Activated CD4-positive, alpha-beta T cell treated with anti-CD3 and anti-CD28 coated beads, Interleukin-2, amount 50 U/mL, for 1 hour (primary cell): ENCODE results near the gene CYFIP2.

Source experiments
- DNase-seq: peaks from one replicate; pipeline ENCODE4 v3.0.0-alpha.2; 2020

The CYFIP2 gene

DNA sequence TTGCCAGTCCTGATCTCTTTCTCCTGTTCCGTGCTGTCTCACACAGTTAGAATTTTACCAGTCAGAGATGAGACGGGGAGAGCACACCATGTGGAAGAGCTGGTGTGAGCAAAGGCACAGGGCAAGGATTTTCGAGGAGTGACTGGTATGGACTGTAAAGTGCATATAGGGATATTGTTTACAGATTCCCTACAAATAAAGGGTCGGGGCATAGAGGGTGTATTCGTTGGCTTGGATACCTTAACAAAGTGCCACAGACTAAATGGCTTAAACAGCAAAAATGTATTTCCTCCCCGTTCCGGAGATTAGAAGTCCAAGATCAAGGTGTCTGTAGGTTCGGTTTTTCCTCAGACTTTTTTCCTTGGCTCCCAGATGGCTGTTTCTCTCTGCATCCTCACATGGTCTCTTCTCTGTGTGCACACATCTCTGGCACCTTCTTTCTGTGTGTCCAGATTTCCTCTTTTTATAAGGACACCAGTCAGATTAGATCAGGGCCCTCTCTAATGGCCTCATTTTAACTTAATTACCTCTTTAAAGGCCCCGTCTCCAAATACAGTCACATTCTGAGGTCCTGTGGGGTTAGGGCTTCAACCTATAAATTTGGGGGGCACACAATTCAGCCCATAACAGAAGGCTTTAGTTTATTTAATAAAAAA is 23.4 kb downstream of the CYFIP2 start:
- DNase-seq, result no peak

DNA sequence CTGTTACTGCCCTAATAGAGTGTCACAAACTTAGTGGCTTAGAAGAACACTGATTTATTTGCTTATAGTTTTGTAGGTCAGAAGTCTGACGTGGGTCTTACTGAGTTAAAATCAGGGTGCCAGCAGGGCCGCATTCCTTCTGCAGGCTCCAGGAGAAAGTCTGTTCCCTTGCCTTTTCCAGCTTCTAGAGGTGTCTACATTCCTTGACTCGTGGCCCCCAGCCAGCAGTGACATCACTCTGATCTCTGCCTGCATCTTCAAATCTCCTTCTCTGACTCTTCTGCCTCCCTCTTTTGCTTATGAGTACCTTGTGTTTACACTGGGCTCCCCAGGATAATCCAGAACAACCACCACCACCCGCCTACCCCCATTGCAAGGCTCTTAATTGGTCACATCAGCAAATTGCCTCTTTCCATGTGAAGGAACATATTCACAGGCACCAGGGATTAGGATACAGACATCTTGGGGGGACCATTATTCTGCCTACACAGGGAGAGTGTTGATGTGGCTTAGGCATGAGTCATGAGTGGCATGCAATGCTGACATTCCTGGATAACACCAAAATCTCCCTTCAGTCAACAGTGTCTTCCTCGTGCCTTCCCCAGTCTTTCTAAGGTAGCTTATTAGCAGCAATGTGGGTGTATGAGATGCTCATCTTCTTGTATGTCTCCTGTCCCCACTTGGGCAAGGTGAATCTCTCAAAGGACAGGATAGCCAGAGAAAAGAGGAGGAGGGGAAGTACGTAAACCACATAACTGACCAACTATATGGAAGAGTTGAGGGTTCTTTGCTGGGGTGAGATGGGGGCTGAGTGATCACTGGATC is 24.4 kb downstream of the CYFIP2 start:
- DNase-seq, result no peak

DNA sequence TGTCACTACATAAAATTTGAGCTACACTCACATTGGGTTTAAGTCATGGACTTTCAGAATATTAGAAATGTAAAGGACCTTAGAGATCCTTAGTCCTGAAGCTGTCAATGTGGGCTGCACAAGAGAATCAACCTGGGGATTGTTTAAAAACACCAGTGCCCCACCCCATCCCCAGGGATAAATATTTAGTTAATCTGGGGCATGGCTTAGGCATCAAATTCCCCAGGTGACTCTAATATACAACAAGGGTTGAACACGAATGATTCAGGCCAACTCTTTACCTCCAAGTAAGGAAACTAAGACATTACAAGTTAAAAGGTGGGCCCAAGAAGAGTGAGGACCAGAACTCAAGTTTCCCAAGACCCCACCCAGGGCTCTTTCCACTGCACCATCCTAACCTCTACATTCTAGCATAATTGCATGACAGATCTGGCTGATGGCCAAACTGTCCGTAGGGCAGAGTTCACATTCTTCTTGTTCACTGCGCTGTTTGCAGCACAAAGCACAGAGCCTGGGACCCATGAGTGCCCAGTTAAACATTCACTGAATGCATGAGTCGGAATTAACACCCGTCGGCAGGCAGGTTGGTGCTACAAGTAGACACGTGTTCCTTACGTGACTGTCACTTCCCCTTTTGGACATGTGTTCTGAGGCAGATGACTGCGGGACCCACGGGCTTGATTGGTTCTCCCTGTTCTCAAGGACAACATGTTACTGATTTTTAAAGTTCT is 25.2 kb downstream of the CYFIP2 start:
- DNase-seq, result no peak

DNA sequence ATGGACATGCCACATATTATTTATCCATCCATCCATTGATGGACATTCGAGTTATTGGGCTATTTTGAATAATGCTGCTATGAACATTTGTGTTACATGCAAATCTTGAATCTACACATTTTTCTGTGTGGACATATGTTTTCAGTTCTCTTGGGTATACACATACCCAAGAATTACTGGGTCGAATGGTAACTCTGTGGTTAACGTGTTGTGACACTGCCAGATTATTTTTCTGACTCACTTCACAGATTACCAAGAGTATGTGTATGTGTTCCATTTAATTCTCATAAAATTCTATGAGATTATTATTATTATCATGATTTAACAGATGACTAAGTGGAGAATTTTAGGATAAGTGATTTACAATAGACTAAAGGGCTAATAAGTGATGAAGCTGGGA is 26.7 kb downstream of the CYFIP2 start:
- DNase-seq, result no peak

DNA sequence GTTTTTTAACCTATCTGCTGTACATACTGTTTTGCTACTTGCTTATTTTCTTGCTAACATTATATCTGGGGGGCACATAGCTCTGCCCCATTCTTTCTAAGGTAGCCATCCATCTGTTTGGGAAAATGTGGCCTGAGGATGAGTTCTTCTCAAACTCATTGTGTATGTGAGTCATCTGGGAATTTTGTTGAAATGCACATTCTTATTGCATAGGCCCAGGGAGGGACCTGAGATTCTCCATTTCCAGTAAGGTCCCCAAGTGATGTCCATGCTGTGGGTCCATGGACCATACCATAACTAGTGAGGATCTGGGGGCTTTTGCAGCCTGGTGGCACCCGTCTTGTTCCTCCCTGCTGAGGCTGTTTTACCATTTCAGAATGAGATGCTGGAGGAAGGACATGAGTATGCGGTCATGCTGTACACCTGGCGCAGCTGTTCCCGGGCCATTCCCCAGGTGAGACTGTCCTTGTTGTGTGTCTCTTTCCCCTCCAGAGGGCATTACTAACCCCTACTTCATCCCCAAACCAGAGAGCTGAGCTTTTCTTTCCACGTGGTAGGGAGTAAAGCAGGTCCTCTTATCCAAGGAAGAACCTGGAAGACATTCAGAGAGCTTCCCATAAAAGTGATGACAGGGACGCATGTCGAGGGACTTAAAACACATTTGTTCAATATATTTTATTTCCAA is 28.6 kb downstream of the CYFIP2 start:
- no peak for DNase-seq

DNA sequence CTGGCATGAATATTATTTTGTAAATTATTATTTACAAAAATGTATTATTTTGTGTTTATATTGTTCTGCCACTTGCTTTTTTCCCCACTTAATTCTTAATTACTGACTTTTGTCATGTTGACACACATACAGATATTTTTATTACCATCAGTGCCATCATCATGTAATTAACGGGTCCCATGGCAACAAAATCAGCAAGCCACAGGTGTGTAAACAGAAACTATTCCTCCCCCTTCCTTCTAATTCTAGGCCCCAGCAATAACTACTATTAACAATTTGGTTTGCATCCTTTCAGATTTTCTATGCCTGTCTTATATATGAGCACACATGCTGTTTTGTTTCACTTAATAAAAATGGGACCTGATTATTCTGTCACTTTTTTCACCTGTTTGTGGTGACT is 29.3 kb downstream of the CYFIP2 start:
- DNase-seq, result no peak

DNA sequence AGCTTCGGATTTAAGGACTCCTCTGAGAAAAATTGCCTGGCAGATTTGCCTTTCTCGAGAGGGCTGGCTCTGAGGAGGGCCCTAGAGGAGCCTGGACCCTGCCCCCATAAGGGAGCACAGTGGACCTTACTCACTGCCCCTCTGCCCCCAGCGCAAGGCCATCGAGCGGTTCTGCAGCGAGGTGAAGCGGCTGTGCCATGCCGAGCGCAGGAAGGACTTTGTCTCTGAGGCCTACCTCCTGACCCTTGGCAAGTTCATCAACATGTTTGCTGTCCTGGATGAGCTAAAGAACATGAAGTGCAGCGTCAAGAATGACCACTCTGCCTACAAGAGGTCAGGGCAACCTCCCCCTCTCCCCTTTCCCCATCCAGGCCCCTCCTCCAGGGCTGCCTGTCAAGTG is 34.6 kb downstream of the CYFIP2 start:
- DNase-seq, result no peak

DNA sequence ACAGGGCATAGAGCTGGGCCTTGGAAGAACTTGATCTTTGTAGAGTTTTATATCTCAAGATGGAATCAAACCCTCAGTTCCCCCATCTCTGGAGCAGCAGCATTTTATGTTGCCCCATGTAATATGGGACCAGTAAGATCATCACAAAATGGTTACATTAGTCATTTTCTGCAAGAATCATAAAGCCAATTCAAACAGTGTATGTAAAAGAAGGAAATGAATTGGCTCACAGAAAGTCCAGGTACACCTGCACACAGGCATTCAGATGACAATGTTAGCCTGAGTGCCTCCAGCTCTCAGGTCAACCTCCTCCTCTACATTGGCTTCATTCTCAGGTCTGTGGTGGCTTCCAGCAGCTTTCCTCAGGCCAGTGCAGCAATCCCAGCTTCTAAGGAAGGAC is 35.1 kb downstream of the CYFIP2 start:
- DNase-seq, result no peak

DNA sequence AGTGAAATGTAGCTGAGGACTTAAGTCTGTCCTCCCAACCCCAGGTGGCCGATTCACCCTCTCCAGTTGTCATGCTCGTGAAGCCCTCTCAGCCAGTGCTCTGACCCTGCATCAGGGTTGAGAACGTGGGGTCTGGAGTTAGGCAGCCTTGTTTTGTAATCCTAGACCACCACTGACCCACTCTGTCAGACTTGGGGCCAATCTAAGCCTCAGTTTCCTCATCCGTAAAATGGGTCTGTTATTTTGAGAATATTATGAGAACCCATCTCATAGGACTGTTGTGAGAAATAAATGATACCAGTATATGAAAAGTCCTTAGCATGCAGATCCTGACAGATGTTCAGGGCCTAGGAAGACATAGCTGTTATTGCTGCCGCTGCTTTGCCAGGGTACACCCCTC is 37.1 kb downstream of the CYFIP2 start:
- no peak for DNase-seq

DNA sequence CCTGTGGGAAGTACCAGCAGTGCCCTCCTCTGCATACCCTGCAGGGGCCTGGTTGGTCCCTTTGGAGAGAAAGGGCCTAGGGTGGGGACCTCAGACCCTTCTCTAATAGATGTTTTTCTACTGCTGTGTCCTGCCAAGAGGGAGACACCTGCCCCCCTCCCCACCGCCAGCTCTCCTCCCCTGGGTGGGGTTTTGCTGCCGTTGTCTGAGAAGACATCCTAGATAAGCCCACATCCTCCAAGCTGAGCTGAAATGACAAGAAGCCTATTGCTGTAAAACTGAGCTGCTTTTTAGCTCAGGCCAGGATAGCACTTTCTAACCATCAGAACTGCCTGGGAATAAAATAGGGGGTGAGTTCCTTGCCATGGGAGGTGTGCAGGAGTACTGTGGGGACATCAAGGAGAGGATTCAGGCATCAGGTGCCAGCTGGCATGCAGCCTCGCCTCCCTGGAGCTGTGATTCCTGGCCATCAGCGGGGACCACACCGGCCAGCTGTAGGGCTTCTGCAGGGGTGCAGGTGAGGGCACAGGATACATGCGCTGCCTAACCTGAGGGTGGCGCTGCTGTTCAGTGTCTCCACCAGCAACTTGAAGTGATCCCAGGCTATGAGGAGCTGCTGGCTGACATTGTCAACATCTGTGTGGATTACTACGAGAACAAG is 37.9 kb downstream of the CYFIP2 start:
- peak; percentile 65 for DNase-seq

DNA sequence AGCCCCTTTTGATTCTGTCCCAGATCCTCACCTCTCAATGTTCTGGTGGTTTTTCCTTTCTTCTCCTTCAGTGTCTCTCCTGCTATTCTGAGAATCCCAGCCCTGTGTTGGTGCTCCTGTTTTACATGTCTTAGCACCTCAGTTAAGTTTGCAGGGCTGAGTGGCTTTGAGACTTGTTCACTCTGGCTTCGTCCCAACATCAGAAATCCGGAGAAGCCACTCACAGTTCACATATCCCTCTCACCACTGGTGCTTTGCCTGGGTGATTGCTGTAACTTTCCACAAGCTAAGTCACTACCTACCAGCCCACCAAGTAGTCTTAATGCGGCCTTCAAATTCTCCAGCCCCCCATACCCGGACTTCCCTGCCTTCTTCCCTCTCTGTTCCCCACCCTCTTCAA is 40.2 kb downstream of the CYFIP2 start:
- no peak for DNase-seq

DNA sequence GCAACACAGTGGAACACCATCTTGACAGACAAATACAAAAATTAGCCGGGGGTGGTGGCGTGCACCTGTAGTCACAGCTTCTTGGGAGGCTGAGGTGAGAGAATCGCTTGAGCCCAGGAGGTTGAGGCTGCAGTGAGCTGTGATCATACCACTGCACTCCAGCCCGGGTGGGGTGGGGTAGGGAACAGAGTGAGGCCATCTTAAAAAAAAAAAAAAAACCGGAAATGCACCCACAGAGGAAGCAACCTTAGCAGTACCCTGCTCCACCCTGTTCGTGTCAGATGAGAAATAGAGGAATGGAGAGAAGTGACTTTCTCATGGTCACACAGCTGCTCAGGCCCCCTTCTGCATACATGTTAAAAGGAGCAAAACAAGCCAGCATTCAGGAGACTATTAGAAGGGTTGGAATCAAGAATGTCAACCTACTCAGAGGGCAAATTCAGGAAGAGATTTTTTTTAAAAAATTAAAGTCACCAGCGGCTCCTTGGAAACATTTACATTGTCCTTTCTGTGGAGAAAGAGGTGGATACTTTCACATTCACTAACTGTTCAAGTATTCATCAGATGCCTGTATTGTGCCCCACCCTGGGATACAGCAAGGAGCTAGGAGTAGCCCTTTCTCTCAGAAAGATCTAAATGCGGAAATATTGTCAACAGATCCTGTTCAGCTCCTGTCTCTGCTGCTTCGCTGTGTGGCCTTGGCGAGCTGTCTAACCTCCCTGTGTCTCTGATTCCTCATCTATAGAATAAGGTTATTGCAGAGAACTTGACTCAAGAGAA is 41.0 kb downstream of the CYFIP2 start:
- DNase-seq, result peak; percentile 45

DNA sequence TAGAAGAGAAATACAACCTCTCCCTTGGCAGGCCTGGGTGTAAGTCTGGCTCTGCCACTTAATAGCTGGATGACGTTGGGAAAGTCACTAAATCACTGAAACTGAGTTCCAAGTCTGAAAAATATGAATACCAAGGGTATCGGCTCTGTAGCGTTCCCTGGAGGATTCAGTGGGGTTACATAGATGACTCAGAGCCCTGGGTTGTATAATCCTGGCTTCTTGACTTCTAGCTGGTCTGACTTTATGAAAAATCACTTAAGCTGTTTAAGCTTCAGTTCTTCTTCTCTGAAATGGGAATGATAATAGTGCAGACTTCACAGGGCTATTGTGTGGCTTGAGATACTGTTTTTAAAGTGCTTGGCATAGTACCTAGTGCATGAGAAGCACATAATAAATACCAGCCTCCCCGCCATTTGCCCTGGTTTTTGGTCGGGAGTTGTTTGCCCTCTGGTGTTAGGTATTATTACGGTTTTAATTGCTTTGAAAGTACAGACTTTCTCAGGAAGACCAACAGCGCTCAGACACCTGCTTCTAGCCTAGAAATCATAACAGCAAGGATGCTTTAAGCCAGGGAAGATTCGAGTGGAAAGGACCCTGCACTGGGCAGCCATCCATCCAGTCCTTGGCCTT is 43.0 kb downstream of the CYFIP2 start:
- peak; percentile 45 for DNase-seq

DNA sequence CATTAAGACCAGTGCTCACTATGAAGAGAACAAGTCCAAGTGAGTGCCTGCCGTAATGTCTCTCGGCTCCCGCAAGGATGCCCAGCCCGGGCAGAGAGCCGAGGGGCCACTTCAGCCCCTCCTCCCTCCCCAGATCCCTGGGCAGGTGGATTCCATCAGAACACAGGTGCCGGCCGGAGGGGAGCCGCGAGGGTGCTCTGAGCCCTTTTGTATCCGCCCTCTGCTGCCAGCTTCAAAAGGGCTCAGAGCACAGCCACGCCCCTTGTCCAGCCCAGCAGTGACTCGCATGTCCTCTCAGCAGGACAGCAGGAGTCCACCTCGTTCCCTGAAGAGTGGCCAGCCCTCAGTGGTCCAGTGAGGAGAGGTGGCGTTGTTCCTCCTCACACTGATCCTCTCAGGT is 43.9 kb downstream of the CYFIP2 start:
- DNase-seq, result no peak

DNA sequence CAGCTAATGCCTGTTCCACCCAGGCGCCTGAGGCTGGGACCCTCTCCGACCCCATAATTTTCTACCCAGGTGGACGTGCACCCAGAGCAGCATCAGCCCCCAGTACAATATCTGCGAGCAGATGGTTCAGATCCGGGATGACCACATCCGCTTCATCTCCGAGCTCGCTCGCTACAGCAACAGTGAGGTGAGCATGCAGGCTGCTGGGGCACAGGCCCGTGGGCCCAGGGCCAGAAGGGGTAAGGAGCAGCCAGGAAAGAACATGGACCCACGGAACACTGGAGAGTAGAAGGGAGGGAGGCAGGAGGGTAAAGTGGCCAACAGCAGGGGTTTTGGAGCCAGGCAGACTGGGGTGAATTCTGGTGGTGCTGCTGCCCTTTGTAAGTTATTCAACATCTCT is 45.7 kb downstream of the CYFIP2 start:
- DNase-seq, result no peak

DNA sequence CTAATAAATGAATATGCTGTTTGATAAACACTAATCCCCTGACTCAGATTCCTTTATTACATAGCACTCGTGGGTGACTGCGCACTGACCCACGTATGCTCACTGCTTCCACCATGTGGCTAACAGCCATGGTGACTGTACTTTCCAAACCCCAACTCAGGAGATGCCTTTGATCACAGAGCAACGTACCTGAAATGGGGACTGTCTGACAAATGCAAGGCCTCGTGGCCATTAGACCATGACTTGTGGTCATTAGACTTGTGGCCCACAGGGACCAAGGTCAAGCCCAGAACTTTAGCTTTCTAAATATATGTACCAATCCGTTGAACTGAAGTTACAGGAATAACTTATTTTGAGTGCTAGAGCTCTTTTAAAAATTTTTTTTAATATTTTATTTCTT is 46.6 kb downstream of the CYFIP2 start:
- peak; percentile 62 for DNase-seq

DNA sequence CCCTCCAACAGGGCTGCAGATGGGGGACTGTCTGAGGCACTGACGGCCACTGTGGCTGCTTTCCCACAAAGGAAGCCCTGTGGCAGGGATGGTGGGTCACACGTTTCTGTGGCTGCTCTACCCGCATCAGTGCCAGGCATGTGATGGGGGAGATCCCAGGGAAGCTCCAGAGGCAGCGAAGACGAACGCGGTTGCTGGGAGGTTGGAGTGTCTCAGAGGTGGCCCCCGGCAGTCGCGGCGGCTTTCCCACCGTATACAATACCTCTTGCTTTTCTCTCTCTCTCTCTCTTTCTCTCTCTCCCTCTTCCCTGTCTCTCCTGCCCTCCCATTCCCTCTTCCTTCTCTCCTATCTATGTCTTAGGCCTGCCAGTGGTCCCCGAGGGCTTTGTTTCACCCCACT is 56.7 kb downstream of the CYFIP2 start:
- DNase-seq, result no peak

DNA sequence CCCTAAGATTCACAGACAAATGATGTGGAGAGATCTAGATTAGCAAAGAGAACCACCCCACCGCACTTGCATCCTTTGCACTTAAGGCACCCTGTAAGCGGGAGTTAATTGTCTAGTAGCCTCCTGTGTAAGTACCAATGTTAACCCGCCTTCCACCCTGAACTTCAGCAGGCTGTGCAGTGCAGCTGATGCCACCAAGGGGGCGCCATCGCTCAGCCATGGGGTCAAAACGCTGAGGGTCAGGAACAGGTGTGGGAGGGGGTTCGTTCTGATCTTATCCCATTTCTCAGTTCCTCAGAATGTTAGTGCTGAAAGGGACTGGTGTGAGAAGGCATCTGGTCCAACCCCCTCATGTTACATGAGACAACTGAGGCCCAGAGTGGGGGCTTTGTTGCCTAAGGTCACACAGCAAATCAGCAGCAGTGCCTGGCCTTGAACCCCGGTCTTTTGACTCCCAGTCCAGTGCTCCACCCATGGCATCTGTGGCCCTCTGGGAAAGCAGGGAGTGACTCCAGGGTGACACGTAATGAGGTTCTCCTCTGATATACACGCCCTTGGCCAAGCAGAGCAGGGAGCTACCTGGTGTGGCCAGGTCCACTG is 57.3 kb downstream of the CYFIP2 start:
- no peak for DNase-seq

DNA sequence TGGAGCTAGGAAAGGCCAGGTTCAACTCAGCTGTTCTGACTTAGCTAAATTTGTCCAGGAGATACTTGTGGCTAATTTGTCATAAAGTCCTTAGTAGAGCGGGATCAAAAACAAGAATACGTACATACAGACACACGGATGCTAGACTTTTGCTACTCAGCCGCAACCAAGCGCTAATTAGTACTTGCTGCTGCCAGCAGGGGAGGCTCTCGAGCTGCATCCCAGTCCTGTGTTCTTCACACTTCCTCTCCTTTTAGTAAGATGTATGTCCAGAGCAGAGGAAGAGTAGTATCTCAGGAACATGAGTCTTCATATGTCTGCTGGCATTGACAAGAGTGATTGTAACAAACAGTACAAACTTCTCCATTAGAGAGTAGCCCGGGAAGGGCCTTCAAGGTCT is 58.3 kb downstream of the CYFIP2 start:
- no peak for DNase-seq

DNA sequence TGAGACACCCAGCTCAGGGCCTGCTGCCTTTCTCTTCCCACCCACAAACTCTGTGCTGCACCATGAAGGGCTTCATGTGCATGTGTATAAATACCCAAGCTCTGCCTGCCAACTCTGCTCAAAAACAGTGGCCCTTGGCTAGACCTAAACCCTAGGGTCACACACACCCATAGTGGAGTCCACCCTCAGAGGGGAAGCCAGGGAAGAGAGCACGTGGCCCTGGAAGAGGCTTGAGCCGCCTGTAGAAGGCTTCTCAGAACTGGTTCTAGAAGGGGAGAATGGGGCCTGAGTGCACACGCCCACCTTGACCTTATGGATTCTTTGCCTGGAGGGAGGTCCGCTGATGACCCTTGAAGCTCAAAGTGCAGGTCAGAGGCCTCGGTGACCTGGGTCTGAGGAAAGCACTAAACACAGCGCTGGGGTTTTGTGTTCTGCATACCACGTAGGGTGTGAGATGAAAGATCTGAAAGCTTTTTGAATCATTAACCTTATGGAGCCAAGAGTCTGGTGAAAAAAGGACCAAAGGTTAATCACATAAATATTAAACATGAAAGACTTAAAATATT is 60.6 kb downstream of the CYFIP2 start:
- DNase-seq, result no peak

DNA sequence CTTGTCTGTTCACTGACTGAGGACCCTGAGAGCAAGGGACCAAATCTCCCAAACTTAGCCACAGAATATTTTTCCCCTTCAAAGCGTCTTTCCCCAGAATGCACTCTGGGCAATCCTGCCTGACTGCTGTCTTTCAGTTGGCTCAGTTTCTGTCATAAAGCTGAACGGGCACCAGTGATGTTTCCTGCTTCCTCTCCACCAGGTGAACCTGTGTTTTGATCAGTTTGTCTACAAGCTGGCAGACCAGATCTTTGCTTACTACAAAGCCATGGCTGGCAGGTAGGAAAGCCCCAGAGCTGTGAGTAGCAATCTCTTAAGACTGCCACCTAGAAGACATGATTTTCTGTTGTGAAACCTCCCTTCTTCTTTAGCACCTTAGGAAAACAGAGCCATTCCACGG is 61.8 kb downstream of the CYFIP2 start:
- DNase-seq, result peak; percentile 24
